BLaER1 (cell line): ENCODE measurements around the gene DKK3.
"Not testable (repeated sequence)": the region's sequence is repeated elsewhere in the genome, so short reads cannot be mapped to it uniquely, and the experiment has no call there.

ENCODE experiments used
- H3K27ac ChIP-seq: shearing (Covaris generic); formaldehyde crosslinking; 2 replicates; pipeline ENCODE4 v1.8.1; 2022
- H3K27me3 ChIP-seq: shearing (Covaris generic); formaldehyde crosslinking; 2 replicates; pipeline ENCODE4 v1.8.1; 2022
- H3K36me3 ChIP-seq: shearing (Covaris generic); formaldehyde crosslinking; 2 replicates; pipeline ENCODE4 v1.8.1; 2022
- H3K4me1 ChIP-seq: shearing (Covaris generic); formaldehyde crosslinking; 2 replicates; pipeline ENCODE4 v1.8.1; 2022
- H3K4me2 ChIP-seq: shearing (Covaris generic); formaldehyde crosslinking; 2 replicates; pipeline ENCODE4 v1.8.1; 2022
- H3K4me3 ChIP-seq: shearing (Covaris generic); formaldehyde crosslinking; 2 replicates; pipeline ENCODE4 v1.8.1; 2022
- H3K9ac ChIP-seq: shearing (Covaris generic); formaldehyde crosslinking; 2 replicates; pipeline ENCODE4 v1.8.1; 2022
- H3K9me3 ChIP-seq: shearing (Covaris generic); formaldehyde crosslinking; 2 replicates; pipeline ENCODE4 v1.8.1; 2022
- H4K20me1 ChIP-seq: shearing (Covaris generic); formaldehyde crosslinking; 2 replicates; pipeline ENCODE4 v1.8.1; 2022
- Cebpa-rat ChIP-seq: shearing (Covaris generic); IDR thresholded peaks from 2 replicates; pipeline ENCODE4 v1.8.1; 2022

The DKK3 gene

DNA sequence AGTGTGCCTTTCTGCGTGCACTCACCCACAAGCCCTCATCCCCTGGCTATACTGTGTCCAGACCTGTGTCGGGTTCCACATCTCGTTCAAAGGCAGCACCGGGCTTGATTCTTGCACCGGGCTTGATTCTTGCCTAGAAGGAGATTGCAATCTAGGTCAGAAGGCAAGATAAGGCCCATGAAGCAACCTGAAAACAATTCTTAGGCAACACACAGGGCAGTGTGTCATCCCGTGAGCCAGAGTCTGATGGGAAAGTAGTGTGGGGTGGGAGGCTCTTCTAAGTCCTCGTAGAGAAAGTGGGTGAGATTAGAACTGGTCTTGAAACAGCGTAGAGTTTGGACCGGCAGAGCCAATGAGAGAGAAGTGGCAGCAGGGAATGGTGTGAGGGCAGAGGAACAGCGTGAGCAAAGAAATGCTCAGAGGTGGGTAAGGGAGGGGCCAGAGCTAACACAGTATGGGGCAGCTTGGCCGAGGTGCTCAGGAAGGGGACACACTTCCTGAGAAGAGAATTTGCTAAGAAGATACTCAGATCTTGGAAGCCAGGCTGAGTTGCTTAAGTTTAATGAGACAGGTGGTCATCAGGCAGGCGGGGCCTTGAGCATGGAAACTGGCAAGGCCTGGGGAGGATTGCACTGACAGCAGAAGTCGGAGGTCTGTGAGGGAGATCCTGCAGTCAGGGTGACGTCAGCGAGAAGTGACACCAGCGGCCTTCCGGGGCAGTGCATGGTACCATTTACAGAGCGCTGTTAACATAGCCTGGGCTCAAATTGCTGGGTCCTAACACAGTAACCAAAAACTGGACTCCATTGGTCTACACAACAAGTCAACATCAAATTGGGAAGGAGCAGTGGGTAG is 40.7 kb upstream of the DKK3 start:
- no peak for TF ChIP-seq Cebpa-rat
- Histone ChIP-seq H4K20me1 (no peaks in the 10 kb centered on the region), H3K27me3 (no peaks in the 10 kb centered on the region), H3K36me3 (no peaks in the 10 kb centered on the region), H3K4me1 (peaks cover 27% of the 10 kb centered on the region), H3K27ac (no peak overlapping the region), H3K9me3 (no peaks in the 10 kb centered on the region), H3K4me2 (no peak overlapping the region), H3K4me3 (no peak overlapping the region), H3K9ac (no peak overlapping the region)

DNA sequence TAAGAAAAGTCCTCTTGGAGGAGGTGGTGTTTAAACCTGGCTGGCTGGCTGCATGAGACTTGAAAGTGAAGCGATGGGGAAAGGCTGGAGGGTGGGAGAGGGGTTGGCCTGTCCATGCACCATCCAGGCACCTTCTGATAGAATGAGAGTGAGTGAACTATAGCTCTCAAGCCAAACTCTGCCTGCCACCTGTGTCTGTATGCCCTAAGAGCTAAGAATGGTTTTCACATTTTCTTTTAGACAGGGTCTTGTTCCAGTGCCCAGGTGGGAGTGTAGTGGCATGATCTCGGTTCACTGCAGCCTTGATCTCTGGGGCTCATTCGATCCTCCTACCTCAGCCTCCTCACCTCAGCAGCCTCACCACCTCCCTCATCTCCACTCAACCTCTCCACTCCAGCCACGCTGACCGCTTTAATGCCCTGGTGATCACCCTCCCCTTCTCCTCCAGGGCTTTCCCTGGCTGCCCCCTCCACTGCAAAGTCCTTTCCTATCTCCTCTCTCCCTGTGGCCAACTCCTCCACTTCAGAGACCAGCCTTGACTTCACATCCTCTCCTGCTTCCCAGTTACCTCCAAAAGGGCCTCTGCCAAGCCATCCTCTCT is 38.3 kb upstream of the DKK3 start:
- TF ChIP-seq Cebpa-rat: no peak

DNA sequence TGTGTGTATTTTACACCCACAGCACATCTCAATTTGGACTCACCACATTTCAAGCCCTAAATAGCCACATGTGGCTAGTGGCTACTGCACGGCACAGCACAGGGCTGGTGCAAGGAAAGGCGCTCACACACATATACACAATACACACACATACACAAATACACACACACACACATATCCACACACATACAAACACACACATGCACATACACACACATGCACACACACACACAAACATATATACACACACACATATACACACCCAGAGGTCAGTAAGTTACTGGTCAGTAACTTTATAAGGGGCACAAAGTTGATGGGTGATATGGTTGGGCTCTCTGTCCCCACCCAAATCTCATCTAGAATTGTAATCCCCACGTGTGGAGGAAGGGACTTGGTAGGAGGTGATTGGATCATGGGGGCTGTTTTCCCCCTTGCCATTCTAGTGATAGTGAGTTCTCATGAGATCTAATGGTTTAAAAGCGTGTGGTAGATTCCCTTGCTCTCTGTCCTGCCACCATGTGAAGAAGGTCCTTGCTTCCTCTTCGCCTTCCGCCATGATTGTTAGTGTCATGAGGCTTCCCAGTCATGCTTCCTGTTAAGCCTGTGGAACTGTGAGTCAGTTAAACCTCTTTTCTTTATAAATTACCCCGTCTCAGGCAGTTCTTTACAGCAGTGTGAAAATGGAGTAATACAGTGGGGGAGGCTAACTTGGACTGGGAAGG is 37.6 kb upstream of the DKK3 start:
- Histone ChIP-seq H3K9me3 (peaks cover 9% of the 10 kb centered on the region), H3K27me3 (no peaks in the 10 kb centered on the region), H4K20me1 (no peaks in the 10 kb centered on the region), H3K27ac (no peak overlapping the region), H3K4me3 (no peak overlapping the region), H3K4me2 (no peak overlapping the region), H3K9ac (no peak overlapping the region), H3K36me3 (no peaks in the 10 kb centered on the region), H3K4me1 (peaks cover 47% of the 10 kb centered on the region)
- TF ChIP-seq Cebpa-rat: no peak

More for the DNA sequence above, 38.3 kb upstream of the DKK3 start:
- no peak overlapping the region for H3K4me3 ChIP-seq
- no peak overlapping the region for H3K4me2 ChIP-seq
- no peak overlapping the region for H3K9ac ChIP-seq
- H3K36me3 ChIP-seq: no peaks in the 10 kb centered on the region
- H3K27me3 ChIP-seq: no peaks in the 10 kb centered on the region
- H3K4me1 ChIP-seq: peaks cover 41% of the 10 kb centered on the region
- peaks cover 2% of the 10 kb centered on the region for H3K9me3 ChIP-seq
- H3K27ac ChIP-seq: no peak overlapping the region
- no peaks in the 10 kb centered on the region for H4K20me1 ChIP-seq

GRCh38 chr11:12044799-12045198 is 36.4 kb upstream of the DKK3 start:
- TF ChIP-seq Cebpa-rat: no peak
- H3K9me3 ChIP-seq: peaks cover 22% of the 10 kb centered on the region
- H3K9ac ChIP-seq: peak overlapping the region; percentile 20; the same call in 1 of the 2 replicates
- H3K27ac ChIP-seq: peak overlapping the region; percentile 49; the same call in 1 of the 2 replicates
- H4K20me1 ChIP-seq: no peaks in the 10 kb centered on the region
- peak overlapping the region; percentile 63 for H3K4me2 ChIP-seq
- no peak overlapping the region for H3K4me3 ChIP-seq
- peaks cover 36% of the 10 kb centered on the region for H3K4me1 ChIP-seq
- H3K27me3 ChIP-seq: no peaks in the 10 kb centered on the region
- 0 out of 2 replicates have a peak, but pooled peaks cover 3% of the 10 kb centered on the region for H3K36me3 ChIP-seq

DNA sequence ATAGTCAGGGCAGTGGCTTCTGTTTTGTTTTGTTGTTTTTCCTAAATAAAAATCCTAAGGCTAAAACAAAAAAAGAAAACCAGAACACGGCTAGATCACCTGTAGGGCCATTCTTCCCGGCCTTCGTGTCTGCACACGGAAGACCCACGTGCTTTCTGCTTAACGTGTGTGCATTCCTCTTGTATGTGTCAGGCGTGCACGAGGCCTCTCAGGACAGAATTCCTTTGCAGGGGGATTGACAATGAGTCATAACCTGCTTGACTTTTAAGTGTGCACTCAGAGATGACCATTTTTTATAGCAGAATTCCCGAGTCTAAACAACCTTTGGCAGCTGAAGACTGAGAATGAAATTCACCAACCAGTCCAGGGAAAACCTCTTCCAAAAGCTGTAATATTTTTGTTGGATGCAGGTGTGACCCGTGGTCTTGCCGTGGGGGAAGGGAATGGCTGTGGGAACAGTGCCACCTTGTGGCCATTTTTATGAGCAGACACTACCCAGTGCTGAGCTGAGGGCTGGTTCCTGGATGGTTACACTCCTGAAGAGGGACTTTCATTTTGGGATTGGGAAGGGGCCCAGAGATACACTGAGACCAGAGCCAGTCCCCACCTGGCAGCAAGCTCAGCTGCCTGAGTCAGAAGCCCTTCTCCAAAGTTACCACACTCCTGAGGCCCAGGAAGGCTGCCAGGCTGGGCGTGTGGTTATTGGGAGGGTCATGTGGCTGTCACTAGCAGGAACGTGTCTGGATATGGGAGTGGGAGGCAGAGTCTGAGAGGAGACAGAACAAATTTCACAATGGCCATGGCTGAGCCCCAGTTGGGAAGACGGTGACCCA is 35.7 kb upstream of the DKK3 start:
- H3K27ac ChIP-seq: peak overlapping the region; percentile 49; the same call in 1 of the 2 replicates
- H3K4me1 ChIP-seq: peaks cover 36% of the 10 kb centered on the region
- peaks cover 28% of the 10 kb centered on the region for H3K9me3 ChIP-seq
- H3K9ac ChIP-seq: peak overlapping the region; percentile 20; the same call in 1 of the 2 replicates
- 0 out of 2 replicates have a peak, but pooled peaks cover 3% of the 10 kb centered on the region for H3K36me3 ChIP-seq
- no peak overlapping the region for H3K4me3 ChIP-seq
- TF ChIP-seq Cebpa-rat: no peak
- H4K20me1 ChIP-seq: no peaks in the 10 kb centered on the region
- peak overlapping the region; percentile 63 for H3K4me2 ChIP-seq
- no peaks in the 10 kb centered on the region for H3K27me3 ChIP-seq

GRCh38 chr11:12043221-12043620 is 34.8 kb upstream of the DKK3 start:
- Histone ChIP-seq H3K36me3 (0 out of 2 replicates have a peak, but pooled peaks cover 3% of the 10 kb centered on the region), H3K4me2 (peak overlapping the region; percentile 63), H4K20me1 (no peaks in the 10 kb centered on the region), H3K9me3 (peaks cover 36% of the 10 kb centered on the region), H3K4me1 (peaks cover 36% of the 10 kb centered on the region), H3K4me3 (no peak overlapping the region), H3K27me3 (no peaks in the 10 kb centered on the region), H3K27ac (no peak overlapping the region), H3K9ac (no peak overlapping the region)
- no peak for TF ChIP-seq Cebpa-rat

DNA sequence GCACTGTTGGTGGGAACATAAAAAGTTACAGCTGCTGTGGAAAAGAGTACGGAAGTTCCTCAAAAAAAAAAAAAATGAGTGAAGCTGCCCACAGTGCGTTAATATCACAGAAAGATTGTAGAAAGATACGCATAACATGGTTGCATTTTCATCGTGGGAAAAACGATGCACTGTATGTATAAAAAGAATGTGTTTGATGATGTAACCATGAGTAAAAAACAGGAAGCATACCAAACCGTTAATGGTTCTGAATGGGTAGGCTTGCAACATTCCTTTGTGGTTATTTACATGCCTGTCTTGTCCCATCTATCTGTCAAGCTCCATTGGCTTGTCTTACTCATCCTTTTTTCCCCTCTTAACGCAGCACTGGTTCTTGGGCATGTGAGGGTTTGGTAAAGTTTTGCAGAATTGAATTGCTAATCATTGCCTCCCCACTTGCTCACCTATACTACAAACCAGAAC is 33.8 kb upstream of the DKK3 start:
- no peak overlapping the region for H3K9ac ChIP-seq
- H3K9me3 ChIP-seq: peaks cover 36% of the 10 kb centered on the region
- no peaks in the 10 kb centered on the region for H4K20me1 ChIP-seq
- H3K27ac ChIP-seq: peak overlapping the region; percentile 77
- peak overlapping the region; percentile 11; the same call in 1 of the 2 replicates for H3K4me3 ChIP-seq
- peak; percentile 85 for TF ChIP-seq Cebpa-rat
- H3K27me3 ChIP-seq: no peaks in the 10 kb centered on the region
- peaks cover 36% of the 10 kb centered on the region for H3K4me1 ChIP-seq
- peak overlapping the region; percentile 63 for H3K4me2 ChIP-seq
- 0 out of 2 replicates have a peak, but pooled peaks cover 3% of the 10 kb centered on the region for H3K36me3 ChIP-seq

DNA sequence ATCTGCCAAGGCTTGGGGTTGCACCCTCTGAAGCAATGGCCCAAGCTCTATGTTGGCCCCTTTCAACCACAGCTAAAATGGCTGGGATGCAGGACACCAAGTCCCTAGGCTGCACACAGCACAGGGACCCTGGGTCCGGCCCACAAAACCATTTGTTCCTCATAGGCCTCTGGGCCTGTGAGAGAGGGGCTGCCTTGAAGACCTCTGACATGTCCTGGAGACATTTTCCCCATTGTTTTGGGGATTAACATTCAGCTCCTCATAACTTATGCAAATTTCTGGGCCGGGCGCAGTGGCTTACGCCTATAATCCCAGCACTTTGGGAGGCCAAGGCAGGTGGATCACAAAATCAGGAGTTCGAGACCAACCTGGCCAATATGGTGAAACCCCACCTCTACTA is 32.3 kb upstream of the DKK3 start:
- not testable (repeated sequence) for H4K20me1 ChIP-seq, H3K9ac ChIP-seq, H3K4me2 ChIP-seq, H3K27ac ChIP-seq, H3K36me3 ChIP-seq, H3K27me3 ChIP-seq
- H3K4me1 ChIP-seq: peaks cover 36% of the 10 kb centered on the region
- H3K9me3 ChIP-seq: peaks cover 36% of the 10 kb centered on the region
- peak overlapping the region; percentile 11; the same call in 1 of the 2 replicates for H3K4me3 ChIP-seq

DNA sequence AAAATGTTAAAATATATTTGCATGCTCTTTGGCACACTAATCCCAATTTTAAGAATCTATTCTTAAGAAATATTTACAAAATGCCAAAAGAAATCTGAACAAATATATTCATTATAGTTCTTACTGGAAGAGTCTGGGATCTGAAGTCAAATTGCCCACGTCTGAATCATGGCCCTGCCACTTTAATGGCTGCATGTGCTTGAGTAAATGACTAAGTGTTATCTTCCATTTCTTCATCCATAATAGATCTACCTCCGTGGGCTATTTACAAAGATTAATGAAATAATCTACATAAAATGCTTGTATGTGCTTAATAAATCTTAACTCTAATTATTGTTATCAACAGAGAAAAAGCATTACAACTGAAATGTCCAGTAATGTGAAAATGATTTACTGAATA is 24.5 kb upstream of the DKK3 start:
- no peaks in the 10 kb centered on the region for H3K4me1 ChIP-seq
- no peaks in the 10 kb centered on the region for H3K36me3 ChIP-seq
- H4K20me1 ChIP-seq: no peaks in the 10 kb centered on the region
- TF ChIP-seq Cebpa-rat: no peak
- no peak overlapping the region for H3K27ac ChIP-seq
- no peak overlapping the region for H3K4me2 ChIP-seq
- H3K9ac ChIP-seq: no peak overlapping the region
- H3K27me3 ChIP-seq: no peaks in the 10 kb centered on the region
- no peaks in the 10 kb centered on the region; the same call in none of the 2 replicates for H3K9me3 ChIP-seq
- no peak overlapping the region for H3K4me3 ChIP-seq
